ENCODE data around the gene TEX51. TPM values are rescaled to one million over a fixed set of nuclear protein-coding genes. Genes with fewer than 3 reads are reported as not detected.
A peak's percentile ranks its signal among the peaks of the same experiment; 100 is the strongest.

The TEX51 gene
- total RNA-seq, 1 donor: not detected

GRCh38 chr2:126860385-126860784 lies 38.3 kb upstream of the TEX51 start:
- no peak for DNase-seq (ENCODE audit: low read depth)
- TF ChIP-seq CTCF (IDR thresholded peaks at IDR 0.05; ENCODE audit: insufficient read depth, low read length): no peak
- no peak overlapping the region for H3K4me3 ChIP-seq (ENCODE audit: low read depth, low read length)

GRCh38 chr2:126862730-126863129 lies 36.0 kb upstream of the TEX51 start:
- H3K4me3 ChIP-seq (ENCODE audit: low read depth, low read length): no peak overlapping the region
- DNase-seq (ENCODE audit: low read depth): no peak
- TF ChIP-seq CTCF (IDR thresholded peaks at IDR 0.05; ENCODE audit: insufficient read depth, low read length): no peak

DNA sequence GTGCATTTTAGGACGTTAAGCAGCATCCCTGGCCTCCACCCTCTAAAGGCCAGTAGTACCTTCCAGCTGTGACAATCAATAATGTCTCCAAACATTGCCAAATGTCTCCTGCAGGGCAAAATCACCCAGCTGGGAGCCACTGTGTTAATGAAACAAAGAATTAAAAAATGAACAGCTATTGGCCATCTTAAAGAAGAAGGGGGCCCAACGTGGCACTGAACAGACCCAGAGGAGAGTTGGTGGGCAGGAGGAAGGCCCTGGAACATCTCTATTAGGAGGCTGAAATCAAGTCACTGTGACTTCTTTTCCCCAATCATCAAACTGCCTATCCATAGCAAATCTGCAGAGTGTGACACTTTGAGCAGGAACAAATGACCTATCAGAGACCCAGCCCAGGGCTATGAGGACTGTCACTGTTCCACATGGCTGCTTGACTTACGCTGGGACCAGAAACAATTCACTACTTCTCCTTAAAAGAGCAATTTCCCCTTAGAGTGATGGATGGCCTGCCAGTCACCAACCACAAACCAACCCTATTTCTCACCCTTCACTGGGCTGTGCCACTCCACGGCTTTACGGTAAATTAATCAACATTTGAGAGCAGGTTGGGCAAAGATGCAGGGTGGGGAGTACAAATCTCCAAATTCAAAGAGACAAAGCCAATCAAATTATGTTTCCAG lies 35.2 kb upstream of the TEX51 start:
- no peak for DNase-seq (ENCODE audit: low read depth)
- TF ChIP-seq CTCF (IDR thresholded peaks at IDR 0.05; ENCODE audit: insufficient read depth, low read length): no peak

DNA sequence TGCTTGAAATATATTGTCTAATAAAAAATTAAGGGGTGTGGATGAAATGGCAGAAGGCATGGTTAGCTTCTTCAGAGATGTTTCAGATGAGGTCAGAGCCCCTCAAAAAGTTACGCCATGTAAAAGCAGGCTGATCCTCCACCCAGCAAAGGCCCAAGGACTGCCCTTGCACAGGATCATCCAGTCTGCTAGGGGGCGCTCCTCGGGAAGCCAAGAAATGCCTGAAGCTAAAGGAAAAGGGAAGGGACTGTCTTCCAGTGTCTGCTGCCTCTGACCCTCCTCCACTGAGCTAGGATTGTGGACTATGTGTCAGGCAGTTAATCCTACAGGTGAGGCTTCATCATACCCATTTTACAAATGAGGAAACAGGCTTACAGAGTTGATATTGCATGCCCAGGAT lies 33.8 kb upstream of the TEX51 start:
- TF ChIP-seq CTCF (IDR thresholded peaks at IDR 0.05; ENCODE audit: insufficient read depth, low read length): peak; percentile 15
- no peak overlapping the region for H3K4me3 ChIP-seq (ENCODE audit: low read depth, low read length)
- no peak for DNase-seq (ENCODE audit: low read depth)

More for the DNA sequence above, 35.2 kb upstream of the TEX51 start:
- no peak overlapping the region for H3K4me3 ChIP-seq (ENCODE audit: low read depth, low read length)

DNA sequence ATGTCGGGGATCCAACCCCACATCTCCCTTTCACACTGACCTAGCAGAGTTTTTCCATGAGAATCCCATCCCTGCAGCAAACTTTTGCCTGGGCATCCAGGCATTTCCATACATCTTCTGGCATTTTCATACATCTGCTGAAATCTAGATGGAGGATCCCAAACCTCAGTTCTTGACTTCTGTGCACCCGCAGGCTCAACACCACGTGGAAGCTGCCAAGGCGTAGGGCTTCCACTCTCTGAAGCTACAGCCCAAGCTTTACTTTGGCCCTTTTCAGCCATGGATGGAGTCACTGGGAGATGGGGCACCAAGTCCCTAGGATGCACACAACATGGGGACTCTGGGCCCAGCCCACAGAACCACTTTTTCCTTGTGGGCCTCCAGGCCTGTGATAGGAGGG lies 32.2 kb upstream of the TEX51 start:
- no peak for TF ChIP-seq CTCF (IDR thresholded peaks at IDR 0.05; ENCODE audit: insufficient read depth, low read length)
- no peak for DNase-seq (ENCODE audit: low read depth)
- H3K4me3 ChIP-seq (ENCODE audit: low read depth, low read length): no peak overlapping the region

- DNase-seq (ENCODE audit: low read depth): no peak
- TF ChIP-seq CTCF (IDR thresholded peaks at IDR 0.05; ENCODE audit: insufficient read depth, low read length): no peak
- H3K4me3 ChIP-seq (ENCODE audit: low read depth, low read length): no peak overlapping the region
Observed at GRCh38 chr2:126874961-126875360, 23.7 kb upstream of the TEX51 start.

- TF ChIP-seq CTCF (IDR thresholded peaks at IDR 0.05; ENCODE audit: insufficient read depth, low read length): no peak
- no peak overlapping the region for H3K4me3 ChIP-seq (ENCODE audit: low read depth, low read length)
- no peak for DNase-seq (ENCODE audit: low read depth)
Observed at GRCh38 chr2:126876631-126877030, 22.1 kb upstream of the TEX51 start.

All from fibroblast of the aortic adventitia (primary cell).